HG02852 (cell line): ENCODE measurements around the gene FKBP15.
A peak's percentile ranks its signal among the peaks of the same experiment; 100 is the strongest.
"Not testable (repeated sequence)": the region's sequence is repeated elsewhere in the genome, so short reads cannot be mapped to it uniquely, and the experiment has no call there.

Source experiments
- ATAC-seq: cut with Tn5 transposase; IDR thresholded peaks from one replicate; pipeline ENCODE4 v1.9.1; 2021; ENCODE audit warnings: mild to moderate bottlenecking, moderate library complexity; ENCODE audit not compliant: unreplicated experiment

Gene FKBP15

GRCh38 chr9:113221003-113221799 is at the start of gene FKBP15, which contains the start of gene SLC31A1:
Gene FKBP15, minus strand, starts transcription at chr9:113221277. Its CDS starts 34 bp downstream, at chr9:113221243.
Gene SLC31A1, plus strand, starts transcription at chr9:113221544. Its CDS starts 34,605 bp downstream, at chr9:113256149.
- peak; percentile 83 for ATAC-seq

DNA sequence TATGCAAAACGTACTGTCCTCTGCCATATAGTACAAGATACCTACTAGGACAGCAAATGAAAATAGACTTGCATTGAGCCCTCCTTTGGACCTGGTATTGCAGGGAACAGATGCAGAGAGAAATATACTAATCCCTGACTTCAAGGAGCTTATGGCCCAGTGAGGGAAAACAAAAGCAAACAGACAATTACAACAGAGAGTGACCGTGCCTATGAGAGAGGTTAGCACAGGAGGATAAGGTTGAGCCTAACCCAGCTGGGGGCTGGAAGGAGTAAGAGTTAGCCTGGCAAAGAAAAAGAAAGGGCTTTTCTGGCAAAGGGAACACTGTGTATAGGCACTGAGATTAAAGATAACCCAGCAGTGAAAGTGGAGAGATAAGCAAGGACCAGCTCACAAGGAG is 48.8 kb upstream of the FKBP15 start:
- ATAC-seq, result no peak

DNA sequence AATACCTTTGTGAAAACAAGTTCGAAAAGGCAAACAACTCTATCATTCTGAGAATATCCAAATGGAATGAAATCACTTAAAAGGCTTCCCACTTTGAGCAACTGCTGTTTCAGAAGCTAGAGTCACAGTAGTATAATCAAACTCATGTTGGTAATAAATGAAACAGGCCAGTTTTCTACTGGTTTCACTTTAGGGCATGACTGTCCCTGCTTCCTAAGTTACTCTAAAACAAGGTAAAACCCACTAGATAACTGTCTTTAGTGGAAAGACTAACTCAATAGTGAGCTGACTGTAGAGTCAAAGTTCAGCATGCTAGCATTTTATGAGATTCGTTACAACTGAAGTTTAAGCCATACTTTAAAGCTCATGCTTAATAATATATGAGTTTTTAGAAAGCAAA is 48.3 kb upstream of the FKBP15 start:
- no peak for ATAC-seq

- no peak for ATAC-seq
Measured at GRCh38 chr9:113267911-113268566, 47.0 kb upstream of the FKBP15 start.

DNA sequence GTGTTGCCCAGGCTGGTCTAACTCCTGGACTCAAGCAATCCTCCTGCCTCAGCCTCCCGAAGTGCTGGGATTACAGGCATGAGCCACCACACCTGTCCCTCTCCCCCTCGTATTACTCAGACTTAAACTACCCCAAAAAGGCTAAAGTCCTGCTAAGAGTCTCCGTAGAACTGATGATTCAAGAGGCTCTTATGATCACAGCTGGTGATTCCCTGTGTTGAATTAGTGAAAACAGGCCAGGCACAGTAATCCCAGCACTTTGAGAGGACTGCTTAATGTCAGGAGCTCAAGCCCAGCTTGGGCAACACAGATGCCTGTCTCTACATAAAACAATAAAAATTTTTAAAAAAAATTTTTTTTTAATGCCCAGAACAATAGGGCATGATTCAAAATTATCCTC is 45.1 kb upstream of the FKBP15 start:
- ATAC-seq, result no peak

GRCh38 chr9:113261917-113262671 is 41.0 kb upstream of the FKBP15 start:
- no peak for ATAC-seq

DNA sequence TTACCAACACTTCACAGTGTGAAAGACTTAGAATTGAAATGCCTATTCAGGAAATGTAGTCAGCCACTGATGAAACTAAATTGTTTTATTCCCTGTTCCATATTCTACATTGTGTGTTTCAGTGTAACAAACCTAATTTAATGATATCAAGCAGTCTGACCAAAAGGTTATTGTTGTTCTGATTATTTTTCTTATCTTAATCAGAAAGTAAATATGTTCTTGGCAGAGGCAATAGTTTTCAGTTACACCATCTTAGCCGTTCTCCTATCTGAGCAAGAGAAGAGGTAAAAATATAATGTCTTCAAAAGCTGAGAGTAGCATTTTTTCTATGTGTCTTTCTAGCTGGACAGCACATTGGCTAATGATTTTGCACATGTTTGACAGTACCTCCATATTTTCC is 37.2 kb upstream of the FKBP15 start:
- no peak for ATAC-seq

GRCh38 chr9:113257863-113258262 is 36.8 kb upstream of the FKBP15 start:
- no peak for ATAC-seq

DNA sequence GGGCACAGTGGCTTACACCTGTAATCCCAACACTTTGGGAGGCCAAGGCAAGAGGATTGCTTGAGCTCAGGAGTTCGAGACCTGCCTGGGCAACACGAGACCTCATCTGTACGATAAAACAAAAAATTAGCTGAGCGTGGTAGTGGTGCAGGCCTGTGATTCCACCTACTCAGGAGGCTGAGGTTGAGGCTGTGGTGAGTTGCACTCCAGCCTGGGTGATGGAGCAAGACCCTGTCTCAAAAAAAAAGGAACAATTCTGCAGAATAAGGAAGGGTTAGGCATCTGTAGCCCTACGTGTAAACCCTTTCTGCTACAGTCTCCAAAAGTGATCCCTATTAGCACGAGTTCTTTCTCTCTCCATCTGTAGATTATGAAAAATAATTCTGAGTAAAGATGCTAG is 34.4 kb upstream of the FKBP15 start:
- ATAC-seq, result no peak

DNA sequence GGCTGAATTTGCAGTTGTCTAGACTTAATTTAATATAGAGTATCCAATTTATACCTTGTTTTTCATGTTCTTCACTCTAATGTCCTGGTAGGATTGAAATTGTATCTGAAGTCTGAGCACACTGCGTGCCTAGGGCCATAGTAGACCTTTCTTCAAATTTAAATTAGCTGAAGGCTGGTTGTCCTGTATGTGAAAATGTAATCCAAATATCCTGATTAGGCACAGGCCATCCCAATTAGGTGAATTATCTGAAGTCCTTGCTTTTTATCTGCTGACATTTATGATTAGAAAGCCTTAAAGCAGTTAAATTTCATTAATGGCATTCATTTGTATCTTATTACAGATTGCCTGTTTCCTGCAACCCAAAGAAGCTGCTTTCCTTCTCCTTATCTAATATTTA is 33.9 kb upstream of the FKBP15 start:
- ATAC-seq, result no peak

DNA sequence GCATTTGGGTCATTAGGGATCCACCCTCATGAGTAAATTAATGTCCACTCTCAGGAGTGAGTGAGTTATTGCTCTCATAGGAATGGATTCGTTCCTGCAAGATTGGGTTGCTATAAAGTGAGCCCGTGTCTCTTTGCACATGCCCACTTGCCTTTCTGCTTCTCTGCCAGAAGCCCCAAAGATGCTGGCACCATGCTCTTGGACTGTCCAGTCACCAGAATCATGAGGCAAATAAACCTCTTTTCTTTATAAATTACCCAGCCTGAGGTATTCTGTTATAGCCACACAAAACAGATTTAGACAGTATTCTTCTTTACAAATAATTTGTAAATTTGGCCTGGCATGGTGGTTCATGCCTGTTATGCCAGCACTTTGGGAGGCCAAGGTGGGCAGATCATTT is 29.7 kb upstream of the FKBP15 start:
- ATAC-seq, result no peak

GRCh38 chr9:113249661-113250060 is 28.6 kb upstream of the FKBP15 start:
- ATAC-seq, result not testable (repeated sequence)

DNA sequence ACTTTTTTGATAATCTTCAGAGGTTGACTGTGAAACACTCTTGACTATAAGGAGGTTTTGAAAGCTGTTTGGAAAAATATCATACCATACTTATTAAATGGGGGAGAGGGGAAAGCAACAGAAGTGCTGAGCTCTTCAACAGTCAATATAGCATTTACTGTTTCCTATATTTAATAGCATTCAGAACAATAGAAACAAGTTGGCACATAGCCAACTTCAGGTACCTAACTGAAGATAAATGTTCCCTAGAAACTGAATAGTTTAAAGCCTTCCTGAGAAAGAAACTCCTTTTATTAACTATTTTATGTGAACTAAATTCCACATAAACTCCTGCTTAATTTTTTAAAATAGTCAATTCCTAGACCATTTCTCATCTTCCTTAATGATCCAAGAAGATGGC is 26.6 kb upstream of the FKBP15 start:
- no peak for ATAC-seq

GRCh38 chr9:113246928-113247327 is 25.9 kb upstream of the FKBP15 start:
- no peak for ATAC-seq

GRCh38 chr9:113245894-113246293 is 24.8 kb upstream of the FKBP15 start:
- no peak for ATAC-seq

- ATAC-seq, result no peak
Measured at GRCh38 chr9:113244556-113244955, 23.5 kb upstream of the FKBP15 start.

GRCh38 chr9:113241161-113241560 is 20.1 kb upstream of the FKBP15 start:
- no peak for ATAC-seq

DNA sequence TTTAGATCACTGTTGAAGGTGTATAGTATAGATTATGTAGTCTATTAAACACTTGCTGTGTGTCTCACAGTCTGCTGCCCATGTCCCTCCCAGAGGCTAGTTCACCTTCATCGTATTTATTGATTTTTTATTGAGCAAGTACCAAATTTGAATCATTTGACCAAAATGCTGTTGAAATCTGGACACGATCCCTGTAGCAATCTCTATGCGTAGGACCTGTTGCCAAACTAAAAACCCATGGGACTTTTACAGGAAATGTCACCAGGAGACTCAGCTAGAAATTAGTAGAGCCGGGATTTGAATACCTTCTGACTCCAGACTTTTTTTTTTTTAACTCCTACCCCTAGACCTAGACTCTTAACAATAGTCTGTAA is 17.8 kb upstream of the FKBP15 start:
- ATAC-seq, result no peak

GRCh38 chr9:113238202-113238858 is 17.3 kb upstream of the FKBP15 start:
- no peak for ATAC-seq

DNA sequence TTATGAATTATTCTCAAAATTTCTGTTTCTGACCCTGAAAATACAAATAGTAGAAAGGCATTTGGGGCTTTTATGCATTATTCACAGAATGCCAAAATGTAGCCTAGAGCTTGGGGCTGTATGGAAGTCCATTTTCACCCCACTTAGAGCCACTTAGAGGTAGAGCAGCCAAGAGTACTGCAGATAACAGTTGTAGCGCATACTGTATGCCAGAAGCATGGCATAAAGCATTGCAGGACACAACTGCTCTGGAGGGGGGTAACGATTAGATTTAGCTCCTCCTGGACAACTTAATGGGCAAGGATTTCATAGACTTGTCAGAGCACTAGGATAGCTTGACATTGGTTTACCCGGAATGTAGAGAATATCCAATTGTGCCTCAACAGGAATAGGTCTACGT is 15.9 kb upstream of the FKBP15 start:
- no peak for ATAC-seq

GRCh38 chr9:113235701-113236255 is 14.7 kb upstream of the FKBP15 start:
- ATAC-seq, result not testable (repeated sequence)
